ENCODE results near the gene NYNRIN. TPM values are rescaled to one million over a fixed set of nuclear protein-coding genes. Genes with fewer than 3 reads are reported as not detected.
"Not testable (repeated sequence)": the region's sequence is repeated elsewhere in the genome, so short reads cannot be mapped to it uniquely, and the experiment has no call there.

NYNRIN gene
- total RNA-seq, 2 donors from 2014 or later = 13.0 to 26.7 TPM

GRCh38 chr14:24441485-24441884, 42.7 kb downstream of the NYNRIN start:
- no peak for DNase-seq
- H3K27me3 ChIP-seq = no peaks in the 10 kb centered on the region
- peak overlapping the region; percentile 79 to 96 for H3K9ac ChIP-seq (ENCODE audit: low read depth in 2 of 2, low read length in 2 of 2)
- peak overlapping the region; percentile 99 for H3K27ac ChIP-seq
- intact Hi-C loops (cut with DNase I) = no loop called here
- H3K4me3 ChIP-seq = peak overlapping the region; percentile 60
- no peaks in the 10 kb centered on the region for H3K9me3 ChIP-seq
- no peak for TF ChIP-seq CTCF (IDR thresholded peaks at IDR 0.05)
- peaks cover 25% of the 10 kb centered on the region for H3K4me1 ChIP-seq
- H3K36me3 ChIP-seq = peaks cover 18% of the 10 kb centered on the region

GRCh38 chr14:24441904-24442239, 43.1 kb downstream of the NYNRIN start:
- intact Hi-C loops (cut with DNase I) = no loop called here
- H3K36me3 ChIP-seq = peaks cover 18% of the 10 kb centered on the region
- no peak for DNase-seq
- peaks cover 23% of the 10 kb centered on the region for H3K4me1 ChIP-seq
- no peaks in the 10 kb centered on the region for H3K9me3 ChIP-seq
- peak overlapping the region; percentile 99 for H3K27ac ChIP-seq
- H3K27me3 ChIP-seq = no peaks in the 10 kb centered on the region
- TF ChIP-seq CTCF (IDR thresholded peaks at IDR 0.05) = no peak
- H3K9ac ChIP-seq (ENCODE audit: low read depth in 2 of 2, low read length in 2 of 2) = peak overlapping the region; percentile 79 to 96
- H3K4me3 ChIP-seq = peak overlapping the region; percentile 60

GRCh38 chr14:24442240-24443052, 43.6 kb downstream of the NYNRIN start, which contains the start of gene SDR39U1:
SDR39U1 (minus strand) TSS chr14:24442776; CDS start chr14:24442769, 7 bp downstream.
- no peak for TF ChIP-seq CTCF (IDR thresholded peaks at IDR 0.05)
- peaks cover 18% of the 10 kb centered on the region for H3K4me1 ChIP-seq
- H3K9ac ChIP-seq (ENCODE audit: low read depth in 2 of 2, low read length in 2 of 2) = peak within 1 kb of the TSS; percentile 79 to 96
- peaks cover 17% of the 10 kb centered on the region for H3K36me3 ChIP-seq
- intact Hi-C loops (cut with DNase I) = no loop called here
- peak; percentile 98 for DNase-seq
- H3K4me3 ChIP-seq = peak within 1 kb of the TSS; percentile 60
- peak within 1 kb of the TSS; percentile 99 for H3K27ac ChIP-seq
- no peaks in the 10 kb centered on the region for H3K9me3 ChIP-seq
- H3K27me3 ChIP-seq = no peaks in the 10 kb centered on the region

- DNase-seq = no peak
- peak overlapping the region; percentile 68 for H3K27ac ChIP-seq
- H3K36me3 ChIP-seq = peaks cover 10% of the 10 kb centered on the region
- no peaks in the 10 kb centered on the region for H3K27me3 ChIP-seq
- peak overlapping the region; percentile 60 for H3K4me3 ChIP-seq
- no peak for TF ChIP-seq CTCF (IDR thresholded peaks at IDR 0.05)
- no peaks in the 10 kb centered on the region for H3K9me3 ChIP-seq
- H3K9ac ChIP-seq (ENCODE audit: low read depth in 2 of 2, low read length in 2 of 2) = peak overlapping the region in 1 of 2 donors; percentile 96
- intact Hi-C loops (cut with DNase I) = no loop called here
- H3K4me1 ChIP-seq = peaks cover 15% of the 10 kb centered on the region
Observed at GRCh38 chr14:24443053-24443665, 44.4 kb downstream of the NYNRIN start.

GRCh38 chr14:24450828-24451227, 52.0 kb downstream of the NYNRIN start:
- H3K9me3 ChIP-seq; H3K36me3 ChIP-seq; H3K4me3 ChIP-seq; H3K27me3 ChIP-seq; DNase-seq; H3K27ac ChIP-seq; intact Hi-C loops (cut with DNase I); H3K4me1 ChIP-seq; H3K9ac ChIP-seq (ENCODE audit: low read depth in 2 of 2, low read length in 2 of 2): not testable (repeated sequence)

- Histone ChIP-seq H3K27ac (no peak overlapping the region), H3K27me3 (no peaks in the 10 kb centered on the region), H3K9ac (ENCODE audit: low read depth in 2 of 2, low read length in 2 of 2) (no peak overlapping the region), H3K9me3 (no peaks in the 10 kb centered on the region), H3K36me3 (no peaks in the 10 kb centered on the region), H3K4me3 (no peak overlapping the region), H3K4me1 (no peaks in the 10 kb centered on the region)
- intact Hi-C loops (cut with DNase I) = no loop called here
- no peak for TF ChIP-seq CTCF (IDR thresholded peaks at IDR 0.05)
- DNase-seq = no peak
Observed at GRCh38 chr14:24456980-24457379, 58.2 kb downstream of the NYNRIN start.
